HG02678 (cell line): ENCODE measurements around the gene SULT6B1.
A peak's percentile ranks its signal among the peaks of the same experiment; 100 is the strongest.
"Not testable (repeated sequence)": the region's sequence is repeated elsewhere in the genome, so short reads cannot be mapped to it uniquely, and the experiment has no call there.

ENCODE experiments used
- ATAC-seq: cut with Tn5 transposase; IDR thresholded peaks from one replicate; pipeline ENCODE4 v1.9.1; 2021; ENCODE audit warnings: mild to moderate bottlenecking, moderate library complexity; ENCODE audit not compliant: unreplicated experiment

The SULT6B1 gene

GRCh38 chr2:37188570-37188969 lies at the start of gene SULT6B1:
TSS of gene SULT6B1 (minus strand) at chr2:37188670. CDS start at chr2:37188640, 30 bp downstream.
- ATAC-seq, result no peak

GRCh38 chr2:37232131-37232933 lies 43.9 kb upstream of the SULT6B1 start:
- no peak for ATAC-seq

- ATAC-seq, result peak; percentile 97
Observed at GRCh38 chr2:37231241-37232130, 43.0 kb upstream of the SULT6B1 start, which contains the start of the genes CEBPZ and NDUFAF7. TSS of gene CEBPZ (minus strand) at chr2:37231596. CDS start at chr2:37231567, 29 bp downstream. TSS of gene NDUFAF7 (plus strand) at chr2:37231658. CDS start at chr2:37231706, 48 bp downstream.

- ATAC-seq, result no peak
Observed at GRCh38 chr2:37230581-37230980, 42.1 kb upstream of the SULT6B1 start.

GRCh38 chr2:37228788-37229187 lies 40.3 kb upstream of the SULT6B1 start:
- ATAC-seq, result no peak

GRCh38 chr2:37226863-37227262 lies 38.4 kb upstream of the SULT6B1 start:
- ATAC-seq, result no peak

GRCh38 chr2:37225129-37225528 lies 36.7 kb upstream of the SULT6B1 start:
- not testable (repeated sequence) for ATAC-seq

- ATAC-seq, result no peak
Observed at GRCh38 chr2:37224063-37224462, 35.6 kb upstream of the SULT6B1 start.

- no peak for ATAC-seq
Observed at GRCh38 chr2:37223131-37223530, 34.7 kb upstream of the SULT6B1 start.

GRCh38 chr2:37219046-37219445 lies 30.6 kb upstream of the SULT6B1 start:
- ATAC-seq, result no peak

- no peak for ATAC-seq
Observed at GRCh38 chr2:37215250-37215649, 26.8 kb upstream of the SULT6B1 start.

GRCh38 chr2:37211939-37212338 lies 23.5 kb upstream of the SULT6B1 start:
- ATAC-seq, result no peak

- no peak for ATAC-seq
Observed at GRCh38 chr2:37211212-37211611, 22.7 kb upstream of the SULT6B1 start.

- not testable (repeated sequence) for ATAC-seq
Observed at GRCh38 chr2:37206760-37207159, 18.3 kb upstream of the SULT6B1 start.

- ATAC-seq, result no peak
Observed at GRCh38 chr2:37205689-37206341, 17.3 kb upstream of the SULT6B1 start.

- ATAC-seq, result not testable (repeated sequence)
Observed at GRCh38 chr2:37205071-37205661, 16.7 kb upstream of the SULT6B1 start.

- no peak for ATAC-seq
Observed at GRCh38 chr2:37203708-37204107, 15.2 kb upstream of the SULT6B1 start.

GRCh38 chr2:37201766-37202165 lies 13.3 kb upstream of the SULT6B1 start:
- no peak for ATAC-seq

GRCh38 chr2:37201208-37201607 lies 12.7 kb upstream of the SULT6B1 start:
- ATAC-seq, result no peak

GRCh38 chr2:37198681-37199065 lies 10.2 kb upstream of the SULT6B1 start:
- ATAC-seq, result no peak
